ENCODE measurements around the gene TSC22D3.
"Not testable (repeated sequence)": the region's sequence is repeated elsewhere in the genome, so short reads cannot be mapped to it uniquely, and the experiment has no call there.

TSC22D3 gene

GRCh38 chrX:107775734-107776511, at the start of gene TSC22D3:
TSS of gene TSC22D3 (minus strand) at chrX:107775787. CDS start at chrX:107775419, 368 bp downstream.
- DNase-seq (ENCODE audit: low read depth in 2 of 2, low spot score in 1 of 2): no peak

- DNase-seq (ENCODE audit: low read depth in 2 of 2, low spot score in 1 of 2): no peak
These were observed 47.9 kb upstream of the TSC22D3 start for GRCh38 chrX:107823456-107823855.

GRCh38 chrX:107823042-107823441, 47.5 kb upstream of the TSC22D3 start:
- DNase-seq (ENCODE audit: low read depth in 2 of 2, low spot score in 1 of 2): no peak

GRCh38 chrX:107818900-107819521, 43.4 kb upstream of the TSC22D3 start:
- no peak for DNase-seq (ENCODE audit: low read depth in 2 of 2, low spot score in 1 of 2)

- DNase-seq (ENCODE audit: low read depth in 2 of 2, low spot score in 1 of 2): not testable (repeated sequence)
These were observed 34.5 kb upstream of the TSC22D3 start for GRCh38 chrX:107810053-107810452.

- DNase-seq (ENCODE audit: low read depth in 2 of 2, low spot score in 1 of 2): no peak
These were observed 29.6 kb upstream of the TSC22D3 start for GRCh38 chrX:107805179-107805578.

- DNase-seq (ENCODE audit: low read depth in 2 of 2, low spot score in 1 of 2): no peak
These were observed 28.8 kb upstream of the TSC22D3 start for GRCh38 chrX:107804427-107804826.

GRCh38 chrX:107787827-107788226, 12.2 kb upstream of the TSC22D3 start:
- DNase-seq (ENCODE audit: low read depth in 2 of 2, low spot score in 1 of 2): no peak

DNA sequence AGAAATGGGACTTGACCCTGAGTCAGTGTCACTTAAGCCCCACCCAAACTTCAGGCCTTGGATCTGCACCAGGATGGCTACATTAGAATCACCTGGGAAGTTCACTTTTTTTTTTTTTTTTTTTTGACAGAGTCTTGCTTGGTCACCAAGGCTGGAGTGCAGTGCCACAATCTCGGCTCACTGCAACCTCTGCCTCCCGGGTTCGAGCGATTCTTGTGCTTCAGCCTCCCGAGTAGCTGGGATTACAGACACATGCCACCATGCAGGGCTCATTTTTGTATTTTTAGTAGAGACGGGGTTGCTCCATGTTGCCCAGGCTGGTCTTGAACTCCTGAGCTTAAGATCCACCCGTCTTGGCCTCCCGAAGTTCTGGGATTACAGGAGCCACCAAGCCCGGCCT, 4.9 kb upstream of the TSC22D3 start:
- no peak for DNase-seq (ENCODE audit: low read depth in 2 of 2, low spot score in 1 of 2)

GRCh38 chrX:107777536-107777832, 1.9 kb upstream of the TSC22D3 start, which contains the start of gene NCBP2L:
TSS of gene NCBP2L (plus strand) at chrX:107777733. CDS start at chrX:107794221, 16,488 bp downstream.
- no peak for DNase-seq (ENCODE audit: low read depth in 2 of 2, low spot score in 1 of 2)

GRCh38 chrX:107776649-107777535, 1.3 kb upstream of the TSC22D3 start:
- peak; percentile 43 to 59 for DNase-seq (ENCODE audit: low read depth in 2 of 2, low spot score in 1 of 2)

- no peak for DNase-seq (ENCODE audit: low read depth in 2 of 2, low spot score in 1 of 2)
These were observed 420 bp downstream of the TSC22D3 start for GRCh38 chrX:107775000-107775733.

DNA sequence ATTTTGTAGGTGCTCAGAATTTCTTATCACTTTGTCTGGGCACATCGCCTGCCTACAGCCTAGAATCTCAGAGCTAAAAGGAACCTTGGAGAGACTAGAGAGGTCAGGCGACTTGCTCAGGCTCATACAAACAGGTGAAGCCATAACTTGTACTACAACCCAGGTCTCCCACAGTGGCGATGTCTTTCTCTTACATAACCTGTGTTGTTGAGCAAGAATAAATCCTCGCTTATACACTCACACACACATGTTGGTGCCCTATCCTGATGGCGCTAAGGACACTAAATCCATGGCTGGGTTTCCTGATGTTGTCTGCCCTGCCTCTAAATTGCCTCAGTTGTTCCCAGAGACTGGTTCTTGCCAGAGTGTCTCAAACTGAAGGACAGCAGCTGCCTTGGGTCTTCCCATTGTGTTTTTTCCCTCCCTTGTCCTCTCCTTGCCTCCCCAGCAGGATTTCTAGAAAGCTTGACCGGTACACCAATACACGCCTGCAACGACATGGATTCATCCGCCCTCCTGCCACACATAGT, 1.6 kb downstream of the TSC22D3 start:
- no peak for DNase-seq (ENCODE audit: low read depth in 2 of 2, low spot score in 1 of 2)

- DNase-seq (ENCODE audit: low read depth in 2 of 2, low spot score in 1 of 2): no peak
These were observed 2.4 kb downstream of the TSC22D3 start for GRCh38 chrX:107773206-107773605.

GRCh38 chrX:107769581-107770317, 5.8 kb downstream of the TSC22D3 start:
- no peak for DNase-seq (ENCODE audit: low read depth in 2 of 2, low spot score in 1 of 2)

GRCh38 chrX:107768051-107768450, 7.5 kb downstream of the TSC22D3 start:
- no peak for DNase-seq (ENCODE audit: low read depth in 2 of 2, low spot score in 1 of 2)

- no peak for DNase-seq (ENCODE audit: low read depth in 2 of 2, low spot score in 1 of 2)
These were observed 9.0 kb downstream of the TSC22D3 start for GRCh38 chrX:107766470-107767150.

DNA sequence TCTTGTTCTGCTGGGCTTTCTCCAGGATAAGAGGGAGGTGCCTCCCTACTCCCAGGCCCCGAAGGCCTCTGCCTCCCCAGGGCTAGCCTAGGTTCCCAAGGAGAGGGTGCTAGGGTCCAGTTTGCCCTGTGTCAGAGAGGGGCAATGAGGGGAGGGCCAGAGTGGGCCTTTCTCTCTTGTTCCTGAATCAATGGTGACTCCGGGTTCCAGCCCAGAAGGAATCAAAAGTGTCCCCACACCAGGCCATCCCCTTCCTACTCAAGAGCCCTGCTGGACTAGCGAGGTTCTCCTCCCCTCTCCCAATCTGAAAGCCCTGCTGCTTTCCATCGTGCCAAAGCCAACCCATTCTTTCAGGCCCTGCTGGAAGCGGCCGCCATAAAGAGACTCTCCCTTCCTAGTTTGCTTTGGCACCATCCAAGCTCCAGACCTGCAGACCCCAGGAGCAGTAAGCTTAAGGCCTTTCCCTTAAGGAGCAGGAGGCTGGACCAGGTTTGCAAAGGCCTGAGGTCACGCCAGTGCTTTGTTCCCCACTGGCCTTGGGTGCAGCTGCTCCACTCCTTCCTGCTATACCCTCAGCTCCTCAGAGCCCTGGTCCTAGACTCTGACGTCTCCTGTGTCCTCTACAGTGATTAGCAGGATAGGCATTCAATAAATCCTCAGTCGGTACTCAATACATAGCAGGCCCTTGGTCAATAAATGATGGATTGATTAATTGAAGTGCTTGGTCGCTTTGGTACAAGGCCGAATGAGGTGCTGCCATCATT, 10.6 kb downstream of the TSC22D3 start:
- no peak for DNase-seq (ENCODE audit: low read depth in 2 of 2, low spot score in 1 of 2)

- DNase-seq (ENCODE audit: low read depth in 2 of 2, low spot score in 1 of 2): no peak
These were observed 11.9 kb downstream of the TSC22D3 start for GRCh38 chrX:107763647-107764046.
